Testis (tissue), 3 donors: ENCODE measurements around the gene INSR. TPM values are rescaled to one million over a fixed set of nuclear protein-coding genes. Genes with fewer than 3 reads are reported as not detected.

Experiments
- DNase-seq: peaks from one replicate; pipeline ENCODE4 v3.0.0-alpha.2; 2019
- H3K27ac ChIP-seq, 2 donors: fragments of 200-600 bp; sonication (generic); one replicate each; pipeline ENCODE4 v1.5.1; 2019
- H3K27me3 ChIP-seq: fragments of 200-600 bp; sonication (generic); one replicate; pipeline ENCODE4 v1.5.1; 2019
- H3K36me3 ChIP-seq: fragments of 200-600 bp; sonication (generic); one replicate; pipeline ENCODE4 v1.5.1; 2017; ENCODE audit warnings: low read depth; ENCODE audit errors: missing control alignments
- H3K4me1 ChIP-seq: fragments of 200-600 bp; sonication (generic); one replicate; pipeline ENCODE4 v1.5.1; 2019
- H3K4me3 ChIP-seq, 2 donors: fragments of 200-600 bp; sonication (generic); one replicate each; pipeline ENCODE4 v1.5.1; 2017 to 2019
- H3K9me3 ChIP-seq: fragments of 200-600 bp; sonication (generic); one replicate; pipeline ENCODE4 v1.5.1; 2017
- POLR2A ChIP-seq: fragments of 450-650 bp; IDR thresholded peaks from one replicate; pipeline ENCODE4 v1.6.1; 2017; ENCODE audit warnings: antibody characterized with exemption, mild to moderate bottlenecking, moderate library complexity
- whole genome bisulfite sequencing, 2 donors: methylation state at CpG; one replicate each; pipeline ENCODE4 v1.1.5; 2018; 5-methylcytosine and 5-hydroxymethylcytosine counted together
- intact Hi-C: fragments of 100-400 bp; cut with DNase I; formaldehyde crosslinking; loops from one replicate; pipeline ENCODE4 v1.15.1; 2023; ENCODE audit warnings: low total_unique reads
- polyA plus RNA-seq: library from polyadenylated mRNA; stranded (reverse); fragments of 350-450 nt; fragmentation: Illumina TruSeq; extraction: RNeasy Lipid Tissue Mini Kit (QIAGEN cat#74804); gene quantifications from one replicate; pipeline ENCODE4 v1.2.3, GENCODE V29; 2014; ENCODE audit warnings: low read depth, low replicate concordance; ENCODE audit not compliant: insufficient read depth
- total RNA-seq, 2 donors: library from RNA; depleted of rRNA; stranded (reverse); fragments of >200 nt; gene quantifications; one replicate each; pipeline ENCODE4 v1.2.3, GENCODE V29; 2016
- TF ChIP-seq, protein P1 (sequence below), 3 experiments: fragments of 450-650 bp in 2 of 3; fragments of 200-600 bp in 1 of 3; sonication (generic) in 1 of 3; IDR thresholded peaks; one replicate each; pipeline ENCODE4 v1.5.1; 2016 to 2019; ENCODE audit warnings: antibody characterized with exemption in 3 of 3, mild to moderate bottlenecking in 2 of 3, moderate library complexity in 1 of 3

INSR gene
- total and polyA plus RNA-seq, 3 donors from 2014 or later, result 9.3 to 96.5 (median 85.1) TPM

DNA sequence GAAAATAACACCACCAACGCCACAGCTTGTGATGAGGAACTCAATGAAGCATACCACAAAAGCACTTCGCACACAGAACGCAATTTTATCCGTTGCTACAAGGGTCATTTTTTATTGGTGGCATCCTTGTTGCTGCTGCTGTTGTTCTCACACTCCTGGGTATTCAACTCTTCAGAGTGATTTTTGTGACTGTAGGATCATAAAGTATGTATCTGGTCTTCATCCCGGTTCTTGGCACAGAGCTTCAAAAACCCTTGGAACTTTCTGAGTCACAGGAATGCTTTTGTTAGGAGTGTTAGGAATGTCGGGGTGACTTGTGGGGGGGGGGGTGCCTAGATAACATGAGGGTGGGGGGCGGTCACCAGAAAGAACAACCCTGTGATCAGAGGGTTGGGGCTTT, 116.3 kb downstream of the INSR start:
- Histone ChIP-seq H3K36me3 (no peaks in the 10 kb centered on the region), H3K27me3 (no peaks in the 10 kb centered on the region), H3K9me3 (no peaks in the 10 kb centered on the region), H3K27ac (no peak overlapping the region), H3K4me3 (no peak overlapping the region), H3K4me1 (peaks cover 26% of the 10 kb centered on the region)
- intact Hi-C loops, result no loop called here
- no peak for DNase-seq
- TF ChIP-seq, protein P1, sequence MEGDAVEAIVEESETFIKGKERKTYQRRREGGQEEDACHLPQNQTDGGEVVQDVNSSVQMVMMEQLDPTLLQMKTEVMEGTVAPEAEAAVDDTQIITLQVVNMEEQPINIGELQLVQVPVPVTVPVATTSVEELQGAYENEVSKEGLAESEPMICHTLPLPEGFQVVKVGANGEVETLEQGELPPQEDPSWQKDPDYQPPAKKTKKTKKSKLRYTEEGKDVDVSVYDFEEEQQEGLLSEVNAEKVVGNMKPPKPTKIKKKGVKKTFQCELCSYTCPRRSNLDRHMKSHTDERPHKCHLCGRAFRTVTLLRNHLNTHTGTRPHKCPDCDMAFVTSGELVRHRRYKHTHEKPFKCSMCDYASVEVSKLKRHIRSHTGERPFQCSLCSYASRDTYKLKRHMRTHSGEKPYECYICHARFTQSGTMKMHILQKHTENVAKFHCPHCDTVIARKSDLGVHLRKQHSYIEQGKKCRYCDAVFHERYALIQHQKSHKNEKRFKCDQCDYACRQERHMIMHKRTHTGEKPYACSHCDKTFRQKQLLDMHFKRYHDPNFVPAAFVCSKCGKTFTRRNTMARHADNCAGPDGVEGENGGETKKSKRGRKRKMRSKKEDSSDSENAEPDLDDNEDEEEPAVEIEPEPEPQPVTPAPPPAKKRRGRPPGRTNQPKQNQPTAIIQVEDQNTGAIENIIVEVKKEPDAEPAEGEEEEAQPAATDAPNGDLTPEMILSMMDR (IDR thresholded peaks at IDR 0.05), result no peak
- no peak for TF ChIP-seq POLR2A
- WGBS, 2 donors, result 69 to 71% methylated on average over 7 of the region's 7 CpGs

DNA sequence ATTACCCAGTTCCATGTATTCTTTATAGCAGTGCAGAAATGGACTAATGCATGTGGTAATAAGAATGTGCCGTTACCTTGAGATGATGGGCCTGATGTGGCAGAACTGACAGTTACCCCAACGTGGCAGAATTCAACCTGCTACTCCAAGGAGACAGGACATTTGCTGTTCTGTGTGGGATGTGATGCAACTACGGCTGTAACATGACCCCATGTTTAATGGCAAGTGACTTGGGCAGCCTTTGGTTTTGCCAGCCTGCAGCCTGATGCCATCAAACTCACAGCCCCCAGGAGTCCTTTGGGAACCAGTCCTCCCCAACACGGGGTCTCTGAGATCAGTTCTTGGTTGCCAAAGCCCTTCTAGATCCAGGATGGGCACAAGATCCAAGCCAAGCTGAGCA, 117.4 kb downstream of the INSR start:
- DNase-seq, result no peak
- no peaks in the 10 kb centered on the region for H3K36me3 ChIP-seq
- H3K27me3 ChIP-seq, result no peaks in the 10 kb centered on the region
- WGBS, 2 donors, result 80 to 92% methylated on average over 3 to 4 of the region's 4 CpGs
- H3K4me3 ChIP-seq, result no peak overlapping the region
- no peak overlapping the region for H3K27ac ChIP-seq
- intact Hi-C loops, result no loop called here
- TF ChIP-seq, protein P1 (IDR thresholded peaks at IDR 0.05), result no peak
- TF ChIP-seq POLR2A, result no peak
- H3K9me3 ChIP-seq, result no peaks in the 10 kb centered on the region
- H3K4me1 ChIP-seq, result peaks cover 16% of the 10 kb centered on the region

DNA sequence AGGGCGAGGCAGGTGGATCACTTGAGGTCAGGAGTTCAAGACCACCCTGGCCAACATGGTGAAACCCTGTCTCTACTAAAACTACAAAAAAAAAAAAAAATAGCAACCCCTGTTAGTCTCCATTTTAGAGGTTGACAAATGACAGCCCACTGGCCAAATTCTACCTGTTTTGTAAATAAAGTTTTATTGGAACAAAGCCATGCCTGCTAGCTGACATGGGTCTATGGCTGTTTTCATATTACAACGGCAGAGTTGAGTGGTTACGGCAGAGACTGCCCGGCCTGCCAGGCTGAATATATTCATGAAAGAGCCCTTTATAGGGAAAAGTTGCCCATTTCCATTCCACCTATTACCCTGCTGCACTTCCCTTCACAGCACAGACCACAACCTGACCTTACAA, 121.4 kb downstream of the INSR start:
- no peaks in the 10 kb centered on the region for H3K36me3 ChIP-seq
- no peaks in the 10 kb centered on the region for H3K27me3 ChIP-seq
- DNase-seq, result no peak
- no peaks in the 10 kb centered on the region for H3K4me1 ChIP-seq
- no peak overlapping the region for H3K27ac ChIP-seq
- intact Hi-C loops, result no loop called here
- TF ChIP-seq, protein P1 (IDR thresholded peaks at IDR 0.05), result no peak
- no peak overlapping the region for H3K4me3 ChIP-seq
- 96 to 99% methylated on average over 4 of the region's 4 CpGs for WGBS, 2 donors
- H3K9me3 ChIP-seq, result no peaks in the 10 kb centered on the region

DNA sequence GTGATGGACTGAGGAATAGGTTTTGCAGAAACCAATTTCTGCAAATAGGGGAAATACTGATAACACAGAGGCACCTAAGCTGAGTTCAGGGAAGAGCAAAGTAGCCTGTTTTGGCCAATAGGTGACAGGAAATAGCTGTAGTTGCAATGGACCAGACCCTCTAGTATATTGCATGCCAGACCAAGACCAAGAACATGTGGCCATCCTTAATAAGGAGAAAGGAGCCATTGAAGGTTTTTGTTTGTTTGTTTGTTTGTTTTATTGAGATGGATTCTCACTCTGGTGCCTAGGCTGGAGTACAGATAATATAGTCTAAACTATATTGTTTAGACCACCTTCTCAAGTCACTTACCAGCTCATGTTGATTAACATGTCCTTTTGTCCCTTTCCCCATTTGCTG, 123.2 kb downstream of the INSR start:
- Histone ChIP-seq H3K27ac (no peak overlapping the region), H3K4me1 (no peaks in the 10 kb centered on the region), H3K36me3 (no peaks in the 10 kb centered on the region), H3K27me3 (no peaks in the 10 kb centered on the region), H3K4me3 (no peak overlapping the region), H3K9me3 (no peaks in the 10 kb centered on the region)
- TF ChIP-seq, protein P1 (IDR thresholded peaks at IDR 0.05), result no peak
- no peak for TF ChIP-seq POLR2A
- no peak for DNase-seq
- intact Hi-C loops, result no loop called here

DNA sequence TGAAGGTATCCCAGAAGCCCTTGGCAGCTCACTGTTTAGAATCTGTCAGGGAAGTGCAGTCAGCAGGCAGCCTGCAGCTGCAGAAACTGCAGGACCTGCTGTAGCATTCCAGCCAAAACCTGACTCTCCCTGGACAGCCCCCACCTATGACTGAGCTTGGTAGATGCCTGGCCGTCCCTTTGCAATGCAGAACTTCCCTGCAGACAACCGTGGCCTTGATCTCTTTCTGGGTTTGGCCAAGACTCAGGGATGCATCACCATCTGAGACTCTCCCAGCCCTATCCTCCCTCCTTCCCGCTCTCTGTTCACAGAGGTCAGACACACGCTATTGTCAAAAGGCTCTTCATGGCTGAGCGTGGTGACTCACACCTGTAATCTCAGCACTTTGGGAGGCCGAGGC, 125.3 kb downstream of the INSR start:
- Histone ChIP-seq H3K4me1 (no peaks in the 10 kb centered on the region), H3K27me3 (no peaks in the 10 kb centered on the region), H3K36me3 (no peaks in the 10 kb centered on the region), H3K9me3 (no peaks in the 10 kb centered on the region), H3K27ac (no peak overlapping the region), H3K4me3 (no peak overlapping the region)
- TF ChIP-seq, protein P1 (IDR thresholded peaks at IDR 0.05), result no peak
- TF ChIP-seq POLR2A, result no peak
- no peak for DNase-seq
- intact Hi-C loops, result no loop called here
- WGBS, 2 donors, result 22 to 69% methylated on average over 6 of the region's 6 CpGs
